HAP-1 (cell line): Measurements from ENCODE around the gene SLC22A16.
"Not testable (repeated sequence)": the region's sequence is repeated elsewhere in the genome, so short reads cannot be mapped to it uniquely, and the experiment has no call there.

Experiments
- DNase-seq, 2 experiments: peaks; one replicate each; pipeline ENCODE4 v3.0.0-alpha.2; 2016 to 2020; ENCODE audit warnings: low spot score in 2 of 2
- H3K27me3 ChIP-seq: fragments of 250-450 bp; sonication (Bioruptor Pico); 2 replicates; pipeline ENCODE4 v1.5.1; 2020; ENCODE audit warnings: low read depth, mild to moderate bottlenecking, moderate library complexity
- H3K36me3 ChIP-seq: fragments of 250-450 bp; sonication (Bioruptor Pico); replicated peaks from 2 replicates; pipeline ENCODE4 v1.5.1; 2020; ENCODE audit warnings: mild to moderate bottlenecking
- H3K4me1 ChIP-seq: fragments of 250-450 bp; sonication (Bioruptor Pico); 2 replicates; pipeline ENCODE4 v1.5.1; 2020; ENCODE audit warnings: mild to moderate bottlenecking
- H3K4me3 ChIP-seq: fragments of 250-450 bp; sonication (Bioruptor Pico); 2 replicates; pipeline ENCODE4 v1.5.1; 2020; ENCODE audit warnings: mild to moderate bottlenecking, moderate library complexity
- H3K9me3 ChIP-seq: fragments of 250-450 bp; sonication (Bioruptor Pico); 2 replicates; pipeline ENCODE4 v1.5.1; 2020; ENCODE audit warnings: mild to moderate bottlenecking, moderate library complexity
- in situ Hi-C: fragments of 300-500 bp; cut with MboI; formaldehyde crosslinking; loops from 3 replicates; pipeline ENCODE4 v1.14.3; 2020; ENCODE audit warnings: low sequenced_read_pairs, inconsistent platforms, mixed read lengths

SLC22A16 gene

GRCh38 chr6:110476046-110476849, at the start of gene SLC22A16:
Gene SLC22A16 (minus strand): TSS chr6:110476613. CDS start chr6:110476574, 39 bp downstream.
- in situ Hi-C loops = no loop called here
- Histone ChIP-seq H3K4me1 (no peaks in the 10 kb centered on the region), H3K4me3 (no peak within 1 kb of the TSS), H3K27me3 (no peaks in the 10 kb centered on the region), H3K36me3 (no peaks in the 10 kb centered on the region; the same call in 1 of the 2 replicates), H3K9me3 (no peaks in the 10 kb centered on the region)
- no peak for DNase-seq

GRCh38 chr6:110525001-110525400, 48.6 kb upstream of the SLC22A16 start:
- Histone ChIP-seq H3K9me3 (no peaks in the 10 kb centered on the region), H3K27me3 (no peaks in the 10 kb centered on the region; the same call in 1 of the 2 replicates), H3K36me3 (no peaks in the 10 kb centered on the region), H3K4me1 (peaks cover 10% of the 10 kb centered on the region; the same call in 1 of the 2 replicates), H3K4me3 (no peak overlapping the region)
- DNase-seq = no peak
- in situ Hi-C loops = no loop called here

- no peaks in the 10 kb centered on the region for H3K36me3 ChIP-seq
- no peak for DNase-seq
- H3K4me1 ChIP-seq = peaks cover 15% of the 10 kb centered on the region; the same call in 1 of the 2 replicates
- no peaks in the 10 kb centered on the region for H3K9me3 ChIP-seq
- in situ Hi-C loops = loop anchor here (5.0 kb wide), 1 partner anchor 353 kb away; no protein-coding TSS in a partner anchor
- no peaks in the 10 kb centered on the region; the same call in 1 of the 2 replicates for H3K27me3 ChIP-seq
- no peak overlapping the region for H3K4me3 ChIP-seq
Observed at GRCh38 chr6:110524305-110524704, 47.9 kb upstream of the SLC22A16 start.

GRCh38 chr6:110523451-110524021, 47.1 kb upstream of the SLC22A16 start:
- in situ Hi-C loops = loop anchor here (5.0 kb wide), 1 partner anchor 354 kb away; no protein-coding TSS in a partner anchor
- H3K9me3 ChIP-seq = no peaks in the 10 kb centered on the region
- DNase-seq = no peak

GRCh38 chr6:110522427-110522826, 46.0 kb upstream of the SLC22A16 start:
- H3K36me3 ChIP-seq = no peaks in the 10 kb centered on the region
- H3K4me3 ChIP-seq = no peak overlapping the region
- no peak for DNase-seq
- no peaks in the 10 kb centered on the region for H3K9me3 ChIP-seq
- peaks cover 20% of the 10 kb centered on the region for H3K4me1 ChIP-seq
- in situ Hi-C loops = loop anchor here (5.0 kb wide), 1 partner anchor 355 kb away; no protein-coding TSS in a partner anchor
- no peaks in the 10 kb centered on the region for H3K27me3 ChIP-seq

More at GRCh38 chr6:110523451-110524021, 47.1 kb upstream of the SLC22A16 start:
- peaks cover 15% of the 10 kb centered on the region; the same call in 1 of the 2 replicates for H3K4me1 ChIP-seq
- H3K4me3 ChIP-seq = no peak overlapping the region
- no peaks in the 10 kb centered on the region for H3K36me3 ChIP-seq
- H3K27me3 ChIP-seq = no peaks in the 10 kb centered on the region; the same call in 1 of the 2 replicates

GRCh38 chr6:110520992-110521543, 44.7 kb upstream of the SLC22A16 start:
- Histone ChIP-seq H3K4me1 (peaks cover 21% of the 10 kb centered on the region), H3K4me3 (no peak overlapping the region), H3K27me3 (no peaks in the 10 kb centered on the region), H3K9me3 (no peaks in the 10 kb centered on the region), H3K36me3 (no peaks in the 10 kb centered on the region)
- in situ Hi-C loops = loop anchor here (5.0 kb wide), 1 partner anchor 356 kb away; no protein-coding TSS in a partner anchor
- DNase-seq = no peak

GRCh38 chr6:110520209-110520965, 44.0 kb upstream of the SLC22A16 start:
- in situ Hi-C loops = loop anchor here (5.0 kb wide), 1 partner anchor 357 kb away; no protein-coding TSS in a partner anchor
- H3K4me1 ChIP-seq = peaks cover 21% of the 10 kb centered on the region
- H3K9me3 ChIP-seq = no peaks in the 10 kb centered on the region
- peak in 1 of 2 experiments; percentile 29 for DNase-seq
- H3K36me3 ChIP-seq = no peaks in the 10 kb centered on the region
- no peak overlapping the region for H3K4me3 ChIP-seq
- H3K27me3 ChIP-seq = no peaks in the 10 kb centered on the region

GRCh38 chr6:110517601-110518281, 41.3 kb upstream of the SLC22A16 start:
- Histone ChIP-seq H3K9me3 (no peaks in the 10 kb centered on the region), H3K4me3 (no peak overlapping the region), H3K4me1 (peaks cover 28% of the 10 kb centered on the region), H3K36me3 (no peaks in the 10 kb centered on the region), H3K27me3 (no peaks in the 10 kb centered on the region)
- in situ Hi-C loops = no loop called here
- DNase-seq = no peak

- DNase-seq = no peak
- in situ Hi-C loops = no loop called here
- Histone ChIP-seq H3K36me3 (no peaks in the 10 kb centered on the region), H3K9me3 (no peaks in the 10 kb centered on the region), H3K4me3 (no peak overlapping the region), H3K4me1 (peaks cover 30% of the 10 kb centered on the region), H3K27me3 (no peaks in the 10 kb centered on the region)
Observed at GRCh38 chr6:110517034-110517433, 40.6 kb upstream of the SLC22A16 start.

GRCh38 chr6:110514818-110515217, 38.4 kb upstream of the SLC22A16 start:
- Histone ChIP-seq H3K4me1 (peaks cover 21% of the 10 kb centered on the region), H3K27me3 (no peaks in the 10 kb centered on the region), H3K9me3 (no peaks in the 10 kb centered on the region), H3K36me3 (no peaks in the 10 kb centered on the region), H3K4me3 (no peak overlapping the region)
- no peak for DNase-seq
- in situ Hi-C loops = no loop called here

- DNase-seq = peak in 1 of 2 experiments; percentile 61
- no peaks in the 10 kb centered on the region for H3K36me3 ChIP-seq
- H3K4me1 ChIP-seq = peaks cover 16% of the 10 kb centered on the region
- in situ Hi-C loops = no loop called here
- no peaks in the 10 kb centered on the region for H3K27me3 ChIP-seq
- no peak overlapping the region for H3K4me3 ChIP-seq
- H3K9me3 ChIP-seq = no peaks in the 10 kb centered on the region
Observed at GRCh38 chr6:110512991-110513390, 36.6 kb upstream of the SLC22A16 start.

GRCh38 chr6:110512549-110512948, 36.1 kb upstream of the SLC22A16 start:
- peaks cover 12% of the 10 kb centered on the region for H3K4me1 ChIP-seq
- H3K9me3 ChIP-seq, H3K27me3 ChIP-seq, H3K36me3 ChIP-seq, DNase-seq, H3K4me3 ChIP-seq, in situ Hi-C loops: not testable (repeated sequence)

- no peak for DNase-seq
- in situ Hi-C loops = no loop called here
- Histone ChIP-seq H3K4me1 (peaks cover 9% of the 10 kb centered on the region; the same call in 1 of the 2 replicates), H3K9me3 (no peaks in the 10 kb centered on the region), H3K4me3 (no peak overlapping the region), H3K27me3 (no peaks in the 10 kb centered on the region), H3K36me3 (no peaks in the 10 kb centered on the region)
Observed at GRCh38 chr6:110511401-110511800, 35.0 kb upstream of the SLC22A16 start.
